Activated naive CD8-positive, alpha-beta T cell treated with anti-CD3 and anti-CD28 coated beads, Interleukin-2, amount 50 U/mL, for 24 hours (primary cell): ENCODE results near the gene IQCF5.
A peak's percentile ranks its signal among the peaks of the same experiment; 100 is the strongest.
"Not testable (repeated sequence)": the region's sequence is repeated elsewhere in the genome, so short reads cannot be mapped to it uniquely, and the experiment has no call there.

Experiments
- ATAC-seq: fragments of 150-1000 bp; cut with Tn5 transposase; one replicate; pipeline ENCODE4 v1.10.0; 2021
- DNase-seq: peaks from one replicate; pipeline ENCODE4 v3.0.0; 2021
- H3K27ac Mint-ChIP-seq: one replicate; pipeline ENCODE4 v1.8.0; 2021; ENCODE audit warnings: mild to moderate bottlenecking, mixed read lengths
- H3K27me3 Mint-ChIP-seq: one replicate; pipeline ENCODE4 v1.8.0; 2021; ENCODE audit warnings: mixed read lengths
- H3K36me3 Mint-ChIP-seq: one replicate; pipeline ENCODE4 v1.8.0; 2021; ENCODE audit warnings: low read depth, mixed read lengths
- H3K4me1 Mint-ChIP-seq: one replicate; pipeline ENCODE4 v1.8.0; 2021; ENCODE audit warnings: mixed read lengths
- H3K4me3 Mint-ChIP-seq: one replicate; pipeline ENCODE4 v1.8.0; 2021; ENCODE audit warnings: mild to moderate bottlenecking, moderate library complexity, mixed read lengths
- H3K9me3 Mint-ChIP-seq: one replicate; pipeline ENCODE4 v1.8.0; 2021; ENCODE audit warnings: mixed read lengths

The IQCF5 gene

GRCh38 chr3:51875501-51875900 is at the start of gene IQCF5:
TSS of gene IQCF5 (minus strand) at chr3:51875601. CDS start at chr3:51875531, 70 bp downstream.
- H3K36me3 Mint-ChIP-seq = no peaks in the 10 kb centered on the region
- H3K27ac Mint-ChIP-seq = no peak within 1 kb of the TSS
- DNase-seq = no peak
- H3K4me1 Mint-ChIP-seq = peaks cover 2% of the 10 kb centered on the region
- H3K4me3 Mint-ChIP-seq = no peak within 1 kb of the TSS
- peaks cover 10% of the 10 kb centered on the region for H3K27me3 Mint-ChIP-seq
- ATAC-seq = no peak
- H3K9me3 Mint-ChIP-seq = no peaks in the 10 kb centered on the region

GRCh38 chr3:51921081-51921578 is 45.7 kb upstream of the IQCF5 start:
- Mint-ChIP-seq H3K4me3 (no peak overlapping the region), H3K27ac (no peak overlapping the region), H3K27me3 (peaks cover 8% of the 10 kb centered on the region), H3K9me3 (no peaks in the 10 kb centered on the region), H3K36me3 (no peaks in the 10 kb centered on the region), H3K4me1 (no peaks in the 10 kb centered on the region)
- no peak for DNase-seq
- no peak for ATAC-seq

- peaks cover 6% of the 10 kb centered on the region for H3K27me3 Mint-ChIP-seq
- ATAC-seq = no peak
- no peak overlapping the region for H3K27ac Mint-ChIP-seq
- H3K4me1 Mint-ChIP-seq = no peaks in the 10 kb centered on the region
- H3K9me3 Mint-ChIP-seq = no peaks in the 10 kb centered on the region
- H3K4me3 Mint-ChIP-seq = no peak overlapping the region
- H3K36me3 Mint-ChIP-seq = no peaks in the 10 kb centered on the region
- no peak for DNase-seq
Measured at GRCh38 chr3:51916418-51916817, 41.0 kb upstream of the IQCF5 start.

GRCh38 chr3:51908026-51908425 is 32.6 kb upstream of the IQCF5 start:
- no peak overlapping the region for H3K27ac Mint-ChIP-seq
- H3K27me3 Mint-ChIP-seq = peaks cover 20% of the 10 kb centered on the region
- ATAC-seq = no peak
- no peak overlapping the region for H3K4me3 Mint-ChIP-seq
- DNase-seq = no peak
- peaks cover 4% of the 10 kb centered on the region for H3K36me3 Mint-ChIP-seq
- H3K4me1 Mint-ChIP-seq = no peaks in the 10 kb centered on the region
- H3K9me3 Mint-ChIP-seq = peaks cover 14% of the 10 kb centered on the region

GRCh38 chr3:51904034-51904823 is 28.8 kb upstream of the IQCF5 start:
- H3K9me3 Mint-ChIP-seq = peaks cover 12% of the 10 kb centered on the region

GRCh38 chr3:51902361-51902760 is 27.0 kb upstream of the IQCF5 start:
- peaks cover 44% of the 10 kb centered on the region for H3K27me3 Mint-ChIP-seq
- not testable (repeated sequence) for ATAC-seq

More at GRCh38 chr3:51904034-51904823, 28.8 kb upstream of the IQCF5 start:
- Mint-ChIP-seq H3K36me3 (peaks cover 4% of the 10 kb centered on the region), H3K27ac (no peak overlapping the region), H3K4me3 (no peak overlapping the region), H3K4me1 (peaks cover 15% of the 10 kb centered on the region), H3K27me3 (peaks cover 34% of the 10 kb centered on the region)
- ATAC-seq (no peak), DNase-seq (no peak)

GRCh38 chr3:51900043-51900442 is 24.6 kb upstream of the IQCF5 start:
- H3K36me3 Mint-ChIP-seq, ATAC-seq, DNase-seq: not testable (repeated sequence)

More at GRCh38 chr3:51902361-51902760, 27.0 kb upstream of the IQCF5 start:
- not testable (repeated sequence) for H3K36me3 Mint-ChIP-seq, H3K4me3 Mint-ChIP-seq, H3K9me3 Mint-ChIP-seq
- H3K27ac Mint-ChIP-seq = peak overlapping the region; percentile 67
- H3K4me1 Mint-ChIP-seq = peaks cover 15% of the 10 kb centered on the region
- peak; percentile 19 for DNase-seq

GRCh38 chr3:51897391-51897790 is 22.0 kb upstream of the IQCF5 start:
- ATAC-seq (no peak), DNase-seq (no peak)
- H3K27me3 Mint-ChIP-seq = peaks cover 42% of the 10 kb centered on the region
- no peaks in the 10 kb centered on the region for H3K36me3 Mint-ChIP-seq
- no peak overlapping the region for H3K27ac Mint-ChIP-seq
- H3K9me3 Mint-ChIP-seq = no peaks in the 10 kb centered on the region
- peaks cover 10% of the 10 kb centered on the region for H3K4me1 Mint-ChIP-seq
- H3K4me3 Mint-ChIP-seq = no peak overlapping the region

More at GRCh38 chr3:51900043-51900442, 24.6 kb upstream of the IQCF5 start:
- Mint-ChIP-seq H3K4me1 (peaks cover 15% of the 10 kb centered on the region), H3K27me3 (peaks cover 49% of the 10 kb centered on the region)
- H3K4me3 Mint-ChIP-seq, H3K9me3 Mint-ChIP-seq, H3K27ac Mint-ChIP-seq: not testable (repeated sequence)

- peaks cover 39% of the 10 kb centered on the region for H3K27me3 Mint-ChIP-seq
- H3K4me1 Mint-ChIP-seq = peaks cover 9% of the 10 kb centered on the region
- no peak for DNase-seq
- no peak overlapping the region for H3K4me3 Mint-ChIP-seq
- ATAC-seq = no peak
- no peak overlapping the region for H3K27ac Mint-ChIP-seq
- no peaks in the 10 kb centered on the region for H3K9me3 Mint-ChIP-seq
- no peaks in the 10 kb centered on the region for H3K36me3 Mint-ChIP-seq
Measured at GRCh38 chr3:51896607-51897305, 21.4 kb upstream of the IQCF5 start.

- Mint-ChIP-seq H3K4me3 (no peak overlapping the region), H3K27me3 (peaks cover 37% of the 10 kb centered on the region), H3K27ac (no peak overlapping the region), H3K4me1 (peaks cover 7% of the 10 kb centered on the region), H3K9me3 (no peaks in the 10 kb centered on the region), H3K36me3 (no peaks in the 10 kb centered on the region)
- DNase-seq (no peak), ATAC-seq (no peak)
Measured at GRCh38 chr3:51894939-51895338, 19.5 kb upstream of the IQCF5 start.

- Mint-ChIP-seq H3K9me3 (no peaks in the 10 kb centered on the region), H3K4me3 (no peak overlapping the region), H3K36me3 (no peaks in the 10 kb centered on the region), H3K27me3 (peaks cover 36% of the 10 kb centered on the region), H3K4me1 (peaks cover 5% of the 10 kb centered on the region), H3K27ac (no peak overlapping the region)
- DNase-seq (no peak), ATAC-seq (no peak)
Measured at GRCh38 chr3:51894391-51894790, 19.0 kb upstream of the IQCF5 start.

- DNase-seq = no peak
- Mint-ChIP-seq H3K36me3 (no peaks in the 10 kb centered on the region), H3K4me3 (no peak overlapping the region), H3K27ac (no peak overlapping the region), H3K27me3 (peaks cover 16% of the 10 kb centered on the region), H3K4me1 (peaks cover 5% of the 10 kb centered on the region), H3K9me3 (no peaks in the 10 kb centered on the region)
- no peak for ATAC-seq
Measured at GRCh38 chr3:51891242-51892039, 16.0 kb upstream of the IQCF5 start.

GRCh38 chr3:51888463-51889105 is 13.2 kb upstream of the IQCF5 start:
- Mint-ChIP-seq H3K27me3 (peaks cover 8% of the 10 kb centered on the region), H3K27ac (no peak overlapping the region), H3K9me3 (no peaks in the 10 kb centered on the region), H3K36me3 (no peaks in the 10 kb centered on the region), H3K4me3 (no peak overlapping the region), H3K4me1 (peaks cover 5% of the 10 kb centered on the region)
- ATAC-seq = no peak
- DNase-seq = no peak

- Mint-ChIP-seq H3K9me3 (no peaks in the 10 kb centered on the region), H3K27me3 (peaks cover 8% of the 10 kb centered on the region), H3K36me3 (no peaks in the 10 kb centered on the region), H3K27ac (no peak overlapping the region), H3K4me3 (no peak overlapping the region), H3K4me1 (peaks cover 5% of the 10 kb centered on the region)
- no peak for DNase-seq
- ATAC-seq = no peak
Measured at GRCh38 chr3:51887620-51888019, 12.2 kb upstream of the IQCF5 start.
